Measurements from ENCODE around the gene DPH7.

DNA sequence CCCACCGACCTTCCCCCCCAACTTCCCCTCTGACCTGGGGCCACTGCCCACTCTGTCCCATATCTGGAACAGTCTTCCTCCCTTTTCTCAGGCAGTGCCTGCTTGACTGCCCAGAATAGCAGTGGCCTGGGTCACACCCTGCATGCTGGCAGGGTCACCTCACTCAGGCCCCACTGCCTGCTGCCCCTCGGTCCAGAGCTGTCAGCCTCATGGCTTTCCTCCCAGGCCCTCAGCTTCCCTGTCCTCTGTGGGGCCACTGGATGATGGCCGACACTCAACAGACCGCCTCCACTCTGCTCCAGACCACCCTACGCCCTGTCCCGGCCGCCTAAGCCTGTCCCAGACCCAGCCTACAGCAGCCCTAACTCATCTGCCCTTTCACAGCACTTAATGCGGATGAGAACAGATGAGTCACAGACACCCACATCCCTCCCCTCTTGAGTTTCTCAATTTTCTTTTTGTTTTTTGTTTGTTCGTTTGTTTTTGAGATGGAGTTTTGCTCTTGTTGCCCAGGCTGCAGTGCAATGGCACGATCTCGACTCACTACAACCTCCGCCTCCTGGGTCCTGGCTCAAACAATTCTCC is 34.5 kb downstream of the DPH7 start:
- TF ChIP-seq POLR2AphosphoS5 (IDR thresholded peaks at IDR 0.05) (no peak), POLR2A (IDR thresholded peaks at IDR 0.05) (no peak)
- TF ChIP-seq, protein P1, sequence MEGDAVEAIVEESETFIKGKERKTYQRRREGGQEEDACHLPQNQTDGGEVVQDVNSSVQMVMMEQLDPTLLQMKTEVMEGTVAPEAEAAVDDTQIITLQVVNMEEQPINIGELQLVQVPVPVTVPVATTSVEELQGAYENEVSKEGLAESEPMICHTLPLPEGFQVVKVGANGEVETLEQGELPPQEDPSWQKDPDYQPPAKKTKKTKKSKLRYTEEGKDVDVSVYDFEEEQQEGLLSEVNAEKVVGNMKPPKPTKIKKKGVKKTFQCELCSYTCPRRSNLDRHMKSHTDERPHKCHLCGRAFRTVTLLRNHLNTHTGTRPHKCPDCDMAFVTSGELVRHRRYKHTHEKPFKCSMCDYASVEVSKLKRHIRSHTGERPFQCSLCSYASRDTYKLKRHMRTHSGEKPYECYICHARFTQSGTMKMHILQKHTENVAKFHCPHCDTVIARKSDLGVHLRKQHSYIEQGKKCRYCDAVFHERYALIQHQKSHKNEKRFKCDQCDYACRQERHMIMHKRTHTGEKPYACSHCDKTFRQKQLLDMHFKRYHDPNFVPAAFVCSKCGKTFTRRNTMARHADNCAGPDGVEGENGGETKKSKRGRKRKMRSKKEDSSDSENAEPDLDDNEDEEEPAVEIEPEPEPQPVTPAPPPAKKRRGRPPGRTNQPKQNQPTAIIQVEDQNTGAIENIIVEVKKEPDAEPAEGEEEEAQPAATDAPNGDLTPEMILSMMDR (IDR thresholded peaks at IDR 0.05 in 8 of 11, conservative IDR thresholded peaks at IDR 0.05 in 3 of 11), result no peak

Measured in spleen (tissue), 7 donors.